Muscle of leg (tissue), 11 donors: Measurements from ENCODE around the gene MIER2. TPM values are rescaled to one million over a fixed set of nuclear protein-coding genes. Genes with fewer than 3 reads are reported as not detected.

ENCODE experiments used
- DNase-seq: peaks from one replicate; pipeline ENCODE4 v3.0.0; 2013
- H3K27ac ChIP-seq: one replicate; pipeline ENCODE4 v1.5.1; 2013; ENCODE audit warnings: mild to moderate bottlenecking, low read length, control low read depth
- H3K27me3 ChIP-seq: one replicate; pipeline ENCODE4 v1.6.1; 2013; ENCODE audit warnings: low read length; ENCODE audit not compliant: control insufficient read depth, insufficient read depth
- H3K36me3 ChIP-seq: one replicate; pipeline ENCODE4 v1.6.1; 2013; ENCODE audit warnings: low read length; ENCODE audit not compliant: control insufficient read depth, insufficient read depth
- H3K4me1 ChIP-seq: one replicate; pipeline ENCODE4 v1.6.1; 2013; ENCODE audit warnings: low read length; ENCODE audit not compliant: control insufficient read depth, insufficient read depth
- H3K4me3 ChIP-seq: one replicate; pipeline ENCODE4 v1.5.1; 2013; ENCODE audit warnings: low read length, control low read depth
- H3K9me3 ChIP-seq: replicated peaks from 2 replicates; pipeline ENCODE4 v1.6.1; 2013; ENCODE audit warnings: low read depth, low read length; ENCODE audit not compliant: control insufficient read depth
- WGBS: methylation state at CpG from one replicate; pipeline ENCODE4 v1.1.5; 2013; ENCODE audit warnings: missing lambda C conversion rate; ENCODE audit not compliant: insufficient coverage; 5-methylcytosine and 5-hydroxymethylcytosine counted together
- polyA plus RNA-seq, 8 donors: library from polyadenylated mRNA; unstranded; fragments of 120-200 nt; gene quantifications; one replicate each; pipeline versions ENCODE4 v1.2.1 to v1.2.3, GENCODE V29; 2013; ENCODE audit warnings: inconsistent platforms in 1 of 8, low replicate concordance in 1 of 8; ENCODE audit not compliant: insufficient read length in 8 of 8, insufficient read depth in 1 of 8
- total RNA-seq: library from RNA; stranded (reverse); fragments of 120-200 nt; gene quantifications from one replicate; pipeline ENCODE4 v1.2.4, GENCODE V29; 2013

The MIER2 gene
- total and polyA plus RNA-seq, 9 donors: 17.2 to 33.5 (median 28.8) TPM

GRCh38 chr19:335486-336066 is 9.0 kb downstream of the MIER2 start:
- H3K4me1 ChIP-seq: peaks cover 2% of the 10 kb centered on the region
- no peak overlapping the region for H3K4me3 ChIP-seq
- H3K9me3 ChIP-seq: no peaks in the 10 kb centered on the region
- no peak overlapping the region for H3K27ac ChIP-seq
- H3K27me3 ChIP-seq: no peaks in the 10 kb centered on the region
- DNase-seq: no peak
- 87% methylated on average over 9 of the region's 21 CpGs for WGBS
- H3K36me3 ChIP-seq: peaks cover 42% of the 10 kb centered on the region

- no peaks in the 10 kb centered on the region for H3K9me3 ChIP-seq
Observed at GRCh38 chr19:335072-335471, 9.5 kb downstream of the MIER2 start.

GRCh38 chr19:334296-335071 is 10.1 kb downstream of the MIER2 start:
- H3K36me3 ChIP-seq: peaks cover 45% of the 10 kb centered on the region
- no peaks in the 10 kb centered on the region for H3K27me3 ChIP-seq
- 93% methylated on average over 16 of the region's 19 CpGs for WGBS

More at GRCh38 chr19:335072-335471, 9.5 kb downstream of the MIER2 start:
- Histone ChIP-seq H3K4me3 (no peak overlapping the region), H3K27ac (no peak overlapping the region), H3K4me1 (no peaks in the 10 kb centered on the region), H3K36me3 (peaks cover 42% of the 10 kb centered on the region), H3K27me3 (no peaks in the 10 kb centered on the region)
- WGBS: 90% methylated on average over 8 of the region's 9 CpGs
- no peak for DNase-seq

GRCh38 chr19:330503-330902 is 14.1 kb downstream of the MIER2 start:
- Histone ChIP-seq H3K9me3 (peaks cover 16% of the 10 kb centered on the region), H3K4me1 (no peaks in the 10 kb centered on the region), H3K36me3 (peaks cover 75% of the 10 kb centered on the region), H3K27me3 (no peaks in the 10 kb centered on the region), H3K27ac (no peak overlapping the region), H3K4me3 (no peak overlapping the region)
- WGBS: 100% methylated on average over 3 of the region's 8 CpGs
- no peak for DNase-seq

More at GRCh38 chr19:334296-335071, 10.1 kb downstream of the MIER2 start:
- no peaks in the 10 kb centered on the region for H3K4me1 ChIP-seq
- no peak overlapping the region for H3K4me3 ChIP-seq
- H3K9me3 ChIP-seq: no peaks in the 10 kb centered on the region
- DNase-seq: no peak
- no peak overlapping the region for H3K27ac ChIP-seq

GRCh38 chr19:329876-330275 is 14.7 kb downstream of the MIER2 start:
- H3K4me1 ChIP-seq: no peaks in the 10 kb centered on the region
- no peak for DNase-seq
- 93% methylated on average over 5 of the region's 7 CpGs for WGBS
- peaks cover 75% of the 10 kb centered on the region for H3K36me3 ChIP-seq
- no peaks in the 10 kb centered on the region for H3K27me3 ChIP-seq
- H3K27ac ChIP-seq: no peak overlapping the region
- H3K4me3 ChIP-seq: no peak overlapping the region
- peaks cover 16% of the 10 kb centered on the region for H3K9me3 ChIP-seq

GRCh38 chr19:328025-328505 is 16.5 kb downstream of the MIER2 start:
- 56% methylated on average over 1 of the region's 4 CpGs for WGBS
- H3K36me3 ChIP-seq: peaks cover 77% of the 10 kb centered on the region

GRCh38 chr19:327291-328024 is 17.1 kb downstream of the MIER2 start:
- Histone ChIP-seq H3K4me3 (no peak overlapping the region), H3K4me1 (no peaks in the 10 kb centered on the region), H3K9me3 (peaks cover 16% of the 10 kb centered on the region), H3K27ac (no peak overlapping the region), H3K36me3 (peaks cover 83% of the 10 kb centered on the region), H3K27me3 (no peaks in the 10 kb centered on the region)
- no peak for DNase-seq
- 96% methylated on average over 9 of the region's 17 CpGs for WGBS

More at GRCh38 chr19:328025-328505, 16.5 kb downstream of the MIER2 start:
- no peak for DNase-seq
- Histone ChIP-seq H3K9me3 (peaks cover 16% of the 10 kb centered on the region), H3K27ac (no peak overlapping the region), H3K4me1 (no peaks in the 10 kb centered on the region), H3K4me3 (no peak overlapping the region), H3K27me3 (no peaks in the 10 kb centered on the region)

GRCh38 chr19:326871-327270 is 17.7 kb downstream of the MIER2 start:
- 83% methylated on average over 11 of the region's 15 CpGs for WGBS
- DNase-seq: no peak
- Histone ChIP-seq H3K27me3 (no peaks in the 10 kb centered on the region), H3K9me3 (peaks cover 16% of the 10 kb centered on the region), H3K4me3 (no peak overlapping the region), H3K36me3 (peaks cover 86% of the 10 kb centered on the region), H3K27ac (no peak overlapping the region), H3K4me1 (no peaks in the 10 kb centered on the region)

GRCh38 chr19:325937-326565 is 18.5 kb downstream of the MIER2 start:
- DNase-seq: no peak
- Histone ChIP-seq H3K36me3 (peaks cover 87% of the 10 kb centered on the region), H3K4me3 (no peak overlapping the region), H3K4me1 (no peaks in the 10 kb centered on the region), H3K9me3 (peaks cover 16% of the 10 kb centered on the region), H3K27ac (no peak overlapping the region), H3K27me3 (no peaks in the 10 kb centered on the region)
- 87% methylated on average over 33 of the region's 33 CpGs for WGBS
